A549 (cell line): Measurements from ENCODE around the gene TIA1. TPM values are rescaled to one million over a fixed set of nuclear protein-coding genes. Genes with fewer than 3 reads are reported as not detected.

Source experiments
- ATAC-seq, 2 experiments: fragments of 200-7000 bp in 1 of 2; fragments of >200 bp in 1 of 2; cut with Nextera tagmentation in 1 of 2; cut with Tn5 transposase in 1 of 2; 3 replicates each; pipeline versions ENCODE4 v1.8.0 to v1.9.1; 2018 to 2020; ENCODE audit warnings: mild to moderate bottlenecking in 1 of 2, moderate library complexity in 1 of 2
- CTCF ChIA-PET: fragments of 300-600 bp; sonication (Branson Sonifier 250); formaldehyde crosslinking; extraction: SDS; loops from one replicate; lab custom pipeline; 2021; ENCODE audit warnings: antibody characterized with exemption, inconsistent platforms; lab: Yijun Ruan, JAX
- POLR2A ChIA-PET: fragments of 350-600 bp; formaldehyde crosslinking; extraction: SDS; loops from one replicate; lab custom pipeline; 2021; ENCODE audit warnings: antibody characterized with exemption, inconsistent platforms; lab: Yijun Ruan, JAX
- DNase-seq, 2 experiments: peaks; one replicate each; pipeline versions ENCODE4 v3.0.0 to v3.0.0-alpha.2; 2011 to 2016; ENCODE audit warnings: low read depth in 1 of 2, low spot score in 1 of 2
- FAIRE-seq: peaks from 2 replicates; lab custom pipeline; 2011; peaks lifted over from hg19 to GRCh38; lab: Jason Lieb, UNC
- H3K27ac ChIP-seq, 2 experiments: fragments of >200 bp; sonication (Bioruptor Twin); formaldehyde crosslinking; 3 replicates each; pipeline ENCODE4 v1.5.1; 2016 to 2017
- H3K4me1 ChIP-seq: fragments of >200 bp; sonication (Bioruptor Twin); formaldehyde crosslinking; 3 replicates; pipeline ENCODE4 v1.6.1; 2016
- H3K4me2 ChIP-seq: fragments of >200 bp; sonication (Bioruptor Twin); formaldehyde crosslinking; 3 replicates; pipeline ENCODE4 v1.6.1; 2016
- H3K4me3 ChIP-seq: fragments of >200 bp; sonication (Bioruptor Twin); formaldehyde crosslinking; 3 replicates; pipeline ENCODE4 v1.5.1; 2016
- H3K9me3 ChIP-seq: fragments of >200 bp; sonication (Bioruptor Twin); formaldehyde crosslinking; 3 replicates; pipeline ENCODE4 v1.6.1; 2016
- BCL3 ChIP-seq: fragments of >200 bp; sonication (Bioruptor Twin); formaldehyde crosslinking; IDR thresholded peaks from 3 replicates; pipeline ENCODE4 v1.6.1; 2016
- CBX2 ChIP-seq: fragments of 200-600 bp; sonication (generic); IDR thresholded peaks from 2 replicates; pipeline ENCODE4 v1.6.1; 2016; ENCODE audit warnings: low read depth, mild to moderate bottlenecking, borderline replicate concordance
- CBX8 ChIP-seq: fragments of 200-600 bp; sonication (generic); IDR thresholded peaks from 2 replicates; pipeline ENCODE4 v1.6.1; 2016
- CTCF ChIP-seq: fragments of >200 bp; sonication (Bioruptor Twin); formaldehyde crosslinking; IDR thresholded peaks from 3 replicates; pipeline ENCODE4 v1.5.1; 2016
- EHF ChIP-seq: fragments of 250-450 bp; sonication (Bioruptor Pico); IDR thresholded peaks from 2 replicates; pipeline ENCODE4 v1.5.0; 2020; ENCODE audit warnings: mild to moderate bottlenecking
- GATA3 ChIP-seq: IDR thresholded peaks from 2 replicates; pipeline ENCODE4 v1.6.1; 2012; ENCODE audit warnings: borderline replicate concordance
- HDAC2 ChIP-seq: fragments of 200-600 bp; sonication (generic); IDR thresholded peaks from 2 replicates; pipeline ENCODE4 v1.6.1; 2016
- HOXA7 ChIP-seq: fragments of 250-450 bp; sonication (Bioruptor Pico); IDR thresholded peaks from 2 replicates; pipeline ENCODE4 v1.5.0; 2020; ENCODE audit warnings: mild to moderate bottlenecking, moderate library complexity
- JUN ChIP-seq, 2 experiments: fragments of >200 bp; sonication (Bioruptor Twin); formaldehyde crosslinking; IDR thresholded peaks; 2 replicates in 1 of 2; 3 replicates in 1 of 2; pipeline ENCODE4 v1.6.1; 2016 to 2017
- KDM5A ChIP-seq: fragments of 200-600 bp; sonication (generic); IDR thresholded peaks from 2 replicates; pipeline ENCODE4 v1.6.1; 2016; ENCODE audit warnings: antibody characterized with exemption, mild to moderate bottlenecking
- MYC ChIP-seq: IDR thresholded peaks from 2 replicates; pipeline ENCODE4 v1.6.1; 2012; ENCODE audit warnings: mild to moderate bottlenecking, inconsistent platforms, low read length, improper control_type of control experiment, borderline replicate concordance
- NFE2L2 ChIP-seq: fragments of 150-350 bp; conservative IDR thresholded peaks from 2 replicates; pipeline ENCODE4 v1.6.1; 2014; ENCODE audit warnings: low read length
- NR3C1 ChIP-seq: fragments of >200 bp; sonication (Bioruptor Twin); formaldehyde crosslinking; IDR thresholded peaks from 3 replicates; pipeline ENCODE4 v1.6.1; 2017
- POLR2A ChIP-seq: IDR thresholded peaks from 2 replicates; pipeline ENCODE4 v1.6.1; 2012; ENCODE audit warnings: mild to moderate bottlenecking, low read length
- POLR2AphosphoS2 ChIP-seq: conservative IDR thresholded peaks from 2 replicates; pipeline ENCODE4 v1.6.1; 2012; ENCODE audit warnings: low read length, improper control_type of control experiment, inconsistent platforms
- RFX5 ChIP-seq: fragments of 450-650 bp; IDR thresholded peaks from 2 replicates; pipeline ENCODE4 v1.7.1; 2014; ENCODE audit warnings: antibody characterized with exemption, mild to moderate bottlenecking, moderate library complexity
- RNF2 ChIP-seq: fragments of 200-600 bp; sonication (generic); IDR thresholded peaks from 2 replicates; pipeline ENCODE4 v1.6.1; 2016; ENCODE audit warnings: low read depth, mild to moderate bottlenecking, antibody characterized with exemption, moderate library complexity, borderline replicate concordance
- SMC3 ChIP-seq: fragments of >200 bp; sonication (Bioruptor Twin); formaldehyde crosslinking; IDR thresholded peaks from 3 replicates; pipeline ENCODE4 v1.6.1; 2018; ENCODE audit warnings: inconsistent platforms
- SREBF2 ChIP-seq: fragments of 450-650 bp; IDR thresholded peaks from 2 replicates; pipeline ENCODE4 v1.6.1; 2014; ENCODE audit warnings: mild to moderate bottlenecking, moderate library complexity
- TFCP2L1 ChIP-seq: fragments of 250-450 bp; sonication (Bioruptor Pico); IDR thresholded peaks from 2 replicates; pipeline ENCODE4 v1.5.0; 2021; ENCODE audit warnings: mild to moderate bottlenecking
- TP53 ChIP-seq: fragments of 250-450 bp; sonication (Bioruptor Pico); IDR thresholded peaks from 2 replicates; pipeline ENCODE4 v1.5.0; 2021; ENCODE audit warnings: mild to moderate bottlenecking, moderate library complexity
- WGBS: methylation state at CpG from one replicate; pipeline ENCODE4 v1.1.6; 2017; ENCODE audit errors: missing lambda C conversion rate; 5-methylcytosine and 5-hydroxymethylcytosine counted together
- polyA plus RNA-seq, 4 experiments: library from polyadenylated mRNA; depleted of rRNA in 3 of 4; stranded (reverse); fragments of >200 nt; fragmentation: RNase III in 1 of 4; extraction: RNeasy Plus Mini Kit Qiagen cat#74134 plus additional on column Dnase treatment in 1 of 4; gene quantifications; 2 replicates in 3 of 4; 3 replicates in 1 of 4; pipeline ENCODE4 v1.2.3, GENCODE V29; 2011 to 2017
- TF ChIP-seq, protein P1 (sequence below): fragments of 200-600 bp; sonication (generic); IDR thresholded peaks from 2 replicates; pipeline ENCODE4 v1.6.1; 2016; ENCODE audit warnings: antibody characterized with exemption, mild to moderate bottlenecking, moderate library complexity

Gene TIA1
- polyA plus RNA-seq, 2 of the 4 experiments (the other 2 are of a cell fraction): 59.5 to 173 TPM

DNA sequence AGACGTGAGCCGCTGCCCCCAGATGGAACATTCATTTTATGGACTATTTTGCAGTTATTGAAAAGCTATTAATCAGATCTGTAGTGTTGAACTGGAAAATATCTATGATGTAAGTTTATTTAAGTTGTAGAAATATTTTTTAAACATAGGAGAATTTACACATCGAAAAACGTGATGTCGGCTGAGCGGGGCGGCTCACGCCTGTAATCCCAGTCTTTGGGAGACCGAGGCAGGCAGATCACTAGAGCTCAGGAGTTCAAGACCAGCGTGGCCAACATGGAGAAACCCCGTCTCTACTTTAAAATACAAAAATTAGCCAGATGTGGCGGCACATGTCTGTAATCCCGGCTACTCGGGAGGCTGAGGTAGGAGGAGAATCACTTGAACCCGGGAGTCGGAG, 2.0 kb upstream of the TIA1 start:
- no peak overlapping the region for H3K27ac ChIP-seq
- H3K9me3 ChIP-seq: no peaks in the 10 kb centered on the region
- H3K4me3 ChIP-seq: no peak overlapping the region
- H3K4me1 ChIP-seq: peaks cover 14% of the 10 kb centered on the region
- no peak overlapping the region for H3K4me2 ChIP-seq
- CTCF ChIA-PET: interaction anchor here (1.5 kb wide), 1 partner anchor 59 kb away, joined by 3 read pairs; the partner anchor contains the start of gene C2orf42
- FAIRE-seq (no peak), DNase-seq (no peak), ATAC-seq (no peak)
- no peak for TF ChIP-seq RFX5
- TF ChIP-seq SREBF2: no peak
- POLR2A ChIA-PET: interaction anchor here (2.6 kb wide), 1 partner anchor 43 kb away, joined by 20 read pairs; the partner anchor contains the start of gene SNRPG
- WGBS: 84% methylated on average over 16 of the region's 16 CpGs

GRCh38 chr2:70247364-70248180, 856 bp downstream of the TIA1 start:
- peak overlapping the region; percentile 93 to 97 for H3K27ac ChIP-seq
- peak overlapping the region; percentile 85 for H3K4me2 ChIP-seq
- DNase-seq: no peak
- peaks cover 22% of the 10 kb centered on the region for H3K4me1 ChIP-seq
- CTCF ChIA-PET: no interaction called here
- POLR2A ChIA-PET: interaction anchor here (0.9 to 3.7 kb wide), 4 partner anchors 11 to 105 kb away, joined by 3 to 21 read pairs (median 11); partner anchors contain the start of genes C2orf42, PCYOX1 and SNRPG
- no peak for FAIRE-seq
- ATAC-seq: no peak
- no peaks in the 10 kb centered on the region for H3K9me3 ChIP-seq
- under 1% methylated on average over 20 of the region's 20 CpGs for WGBS
- H3K4me3 ChIP-seq: peak overlapping the region; percentile 70
- TF ChIP-seq KDM5A: peak; percentile 7; the same call in 1 of the 2 replicates
- TF ChIP-seq HDAC2: no peak

DNA sequence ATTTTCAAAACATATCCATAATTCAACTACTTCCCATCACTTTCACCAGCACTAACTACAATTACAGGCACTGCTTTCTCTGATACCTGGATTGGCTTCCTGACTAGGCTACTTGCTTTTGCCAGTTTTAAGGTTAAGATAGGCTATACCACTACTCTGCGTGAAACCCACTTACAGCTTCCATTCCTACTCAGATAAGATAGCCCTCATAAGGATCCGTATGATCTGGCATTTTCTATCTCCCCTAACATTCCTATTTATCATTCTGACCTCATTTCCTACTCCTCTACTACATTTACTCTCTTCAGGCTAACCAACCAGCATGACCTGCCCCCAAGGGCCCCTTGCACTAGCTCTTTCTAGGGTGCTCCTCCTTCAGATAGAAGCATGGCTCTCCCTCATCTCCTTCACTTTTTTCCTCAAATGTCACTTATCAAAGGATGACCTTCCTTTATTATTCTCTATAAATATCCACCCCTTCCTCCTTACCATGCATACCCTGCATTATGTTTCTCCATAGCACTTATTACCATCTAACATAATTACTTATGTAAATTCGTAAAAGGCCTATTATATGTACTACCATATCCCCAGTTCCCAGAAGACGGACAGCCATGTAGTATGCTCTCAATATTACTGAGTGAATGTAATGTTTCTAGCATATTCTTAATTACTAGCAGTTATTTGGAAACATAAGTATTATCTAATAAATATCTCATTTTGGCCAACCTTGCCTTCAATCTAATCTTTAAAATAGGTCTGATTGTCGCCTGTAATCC, 4.4 kb downstream of the TIA1 start:
- H3K9me3 ChIP-seq: no peaks in the 10 kb centered on the region
- peaks cover 22% of the 10 kb centered on the region for H3K4me1 ChIP-seq
- TF ChIP-seq NR3C1 (no peak), EHF (CRISPR knock-in tag) (no peak), RNF2 (no peak), JUN (IDR thresholded peaks at IDR 0.05) (no peak)
- ChIA-PET POLR2A (interaction anchor here (0.8 to 1.1 kb wide), 2 partner anchors 14 to 53 kb away, joined by 4 to 5 read pairs; partner anchors contain the start of genes C2orf42 and PCYOX1), CTCF (interaction anchor here (0.7 to 1.0 kb wide), 2 partner anchors 11 to 60 kb away, joined by 3 read pairs; no protein-coding TSS in a partner anchor)
- H3K4me3 ChIP-seq: no peak overlapping the region
- DNase-seq (no peak), ATAC-seq (no peak), FAIRE-seq (no peak)
- H3K4me2 ChIP-seq: peak overlapping the region; percentile 10; the same call in 1 of the 3 replicates
- no peak overlapping the region for H3K27ac ChIP-seq
- 90% methylated on average over 5 of the region's 5 CpGs for WGBS

DNA sequence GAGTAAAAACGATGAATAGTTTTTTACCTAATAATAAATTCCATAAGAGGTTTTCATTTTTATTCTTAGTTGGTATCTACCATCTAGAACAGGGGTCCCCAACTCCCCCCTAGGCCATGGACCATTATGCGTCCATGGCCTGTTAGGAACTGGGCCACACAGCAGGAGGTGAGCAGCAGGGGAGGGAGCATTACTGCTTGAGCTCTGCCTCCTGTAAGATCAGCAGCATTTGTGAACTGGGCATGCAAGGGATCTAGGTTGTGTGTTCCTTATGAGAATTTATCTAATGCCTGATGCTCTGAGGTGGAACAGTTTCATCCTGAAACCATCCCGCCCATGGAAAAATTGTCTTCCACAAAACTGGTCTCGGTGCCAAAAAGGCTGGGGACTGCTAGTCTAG, 5.9 kb downstream of the TIA1 start:
- H3K4me2 ChIP-seq: no peak overlapping the region
- no peaks in the 10 kb centered on the region for H3K9me3 ChIP-seq
- ATAC-seq (no peak), DNase-seq (no peak), FAIRE-seq (no peak)
- H3K4me1 ChIP-seq: peaks cover 22% of the 10 kb centered on the region
- ChIA-PET CTCF (no interaction called here), POLR2A (interaction anchor here (0.7 kb wide), 1 partner anchor 24 kb away, joined by 14 read pairs; no protein-coding TSS in a partner anchor)
- no peak overlapping the region for H3K4me3 ChIP-seq
- WGBS: 95% methylated on average over 4 of the region's 4 CpGs
- H3K27ac ChIP-seq: no peak overlapping the region
- no peak for TF ChIP-seq CTCF
- TF ChIP-seq HOXA7 (CRISPR knock-in tag): no peak
- no peak for TF ChIP-seq POLR2AphosphoS2
- TF ChIP-seq, protein P1, sequence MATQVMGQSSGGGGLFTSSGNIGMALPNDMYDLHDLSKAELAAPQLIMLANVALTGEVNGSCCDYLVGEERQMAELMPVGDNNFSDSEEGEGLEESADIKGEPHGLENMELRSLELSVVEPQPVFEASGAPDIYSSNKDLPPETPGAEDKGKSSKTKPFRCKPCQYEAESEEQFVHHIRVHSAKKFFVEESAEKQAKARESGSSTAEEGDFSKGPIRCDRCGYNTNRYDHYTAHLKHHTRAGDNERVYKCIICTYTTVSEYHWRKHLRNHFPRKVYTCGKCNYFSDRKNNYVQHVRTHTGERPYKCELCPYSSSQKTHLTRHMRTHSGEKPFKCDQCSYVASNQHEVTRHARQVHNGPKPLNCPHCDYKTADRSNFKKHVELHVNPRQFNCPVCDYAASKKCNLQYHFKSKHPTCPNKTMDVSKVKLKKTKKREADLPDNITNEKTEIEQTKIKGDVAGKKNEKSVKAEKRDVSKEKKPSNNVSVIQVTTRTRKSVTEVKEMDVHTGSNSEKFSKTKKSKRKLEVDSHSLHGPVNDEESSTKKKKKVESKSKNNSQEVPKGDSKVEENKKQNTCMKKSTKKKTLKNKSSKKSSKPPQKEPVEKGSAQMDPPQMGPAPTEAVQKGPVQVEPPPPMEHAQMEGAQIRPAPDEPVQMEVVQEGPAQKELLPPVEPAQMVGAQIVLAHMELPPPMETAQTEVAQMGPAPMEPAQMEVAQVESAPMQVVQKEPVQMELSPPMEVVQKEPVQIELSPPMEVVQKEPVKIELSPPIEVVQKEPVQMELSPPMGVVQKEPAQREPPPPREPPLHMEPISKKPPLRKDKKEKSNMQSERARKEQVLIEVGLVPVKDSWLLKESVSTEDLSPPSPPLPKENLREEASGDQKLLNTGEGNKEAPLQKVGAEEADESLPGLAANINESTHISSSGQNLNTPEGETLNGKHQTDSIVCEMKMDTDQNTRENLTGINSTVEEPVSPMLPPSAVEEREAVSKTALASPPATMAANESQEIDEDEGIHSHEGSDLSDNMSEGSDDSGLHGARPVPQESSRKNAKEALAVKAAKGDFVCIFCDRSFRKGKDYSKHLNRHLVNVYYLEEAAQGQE: no peak
- TF ChIP-seq TFCP2L1 (CRISPR knock-in tag): no peak
- no peak for TF ChIP-seq BCL3
- no peak for TF ChIP-seq TP53
- TF ChIP-seq CBX2: no peak
- TF ChIP-seq SMC3: no peak
- TF ChIP-seq NFE2L2: no peak
- no peak for TF ChIP-seq POLR2A
- no peak for TF ChIP-seq KDM5A
- no peak for TF ChIP-seq GATA3
- TF ChIP-seq MYC: no peak
- no peak for TF ChIP-seq CBX8
